ENCODE measurements around the gene PDGFA.

PDGFA gene

GRCh38 chr7:550881-551614 is 31.4 kb upstream of the PDGFA start:
- no peaks in the 10 kb centered on the region for H3K9me3 ChIP-seq (replicated peaks; ENCODE audit: low read length)
- H3K27me3 ChIP-seq (ENCODE audit: control insufficient read depth, insufficient read depth, low read length), result no peaks in the 10 kb centered on the region
- H3K36me3 ChIP-seq (ENCODE audit: insufficient read depth, low read length), result no peaks in the 10 kb centered on the region
- no peak overlapping the region for H3K9ac ChIP-seq (ENCODE audit: low read depth, low read length)
- peaks cover 3% of the 10 kb centered on the region for H3K4me1 ChIP-seq (ENCODE audit: control insufficient read depth, insufficient read depth, low read length)
- no peak overlapping the region for H3K4me2 ChIP-seq (ENCODE audit: low read length)
- no peak overlapping the region for H3K4me3 ChIP-seq (ENCODE audit: low read length)

GRCh38 chr7:549891-550625 is 30.4 kb upstream of the PDGFA start:
- no peaks in the 10 kb centered on the region for H3K9me3 ChIP-seq (replicated peaks; ENCODE audit: low read length)
- no peak overlapping the region for H3K4me2 ChIP-seq (ENCODE audit: low read length)
- H3K36me3 ChIP-seq (ENCODE audit: insufficient read depth, low read length), result no peaks in the 10 kb centered on the region
- H3K9ac ChIP-seq (ENCODE audit: low read depth, low read length), result no peak overlapping the region
- H3K4me1 ChIP-seq (ENCODE audit: control insufficient read depth, insufficient read depth, low read length), result peaks cover 3% of the 10 kb centered on the region
- H3K27me3 ChIP-seq (ENCODE audit: control insufficient read depth, insufficient read depth, low read length), result no peaks in the 10 kb centered on the region
- no peak overlapping the region for H3K4me3 ChIP-seq (ENCODE audit: low read length)

- Histone ChIP-seq H3K4me3 (ENCODE audit: low read length) (no peak overlapping the region), H3K9ac (ENCODE audit: low read depth, low read length) (no peak overlapping the region), H3K36me3 (ENCODE audit: insufficient read depth, low read length) (no peaks in the 10 kb centered on the region), H3K4me1 (ENCODE audit: control insufficient read depth, insufficient read depth, low read length) (peaks cover 3% of the 10 kb centered on the region), H3K9me3 (replicated peaks; ENCODE audit: low read length) (no peaks in the 10 kb centered on the region), H3K27me3 (ENCODE audit: control insufficient read depth, insufficient read depth, low read length) (no peaks in the 10 kb centered on the region), H3K4me2 (ENCODE audit: low read length) (no peak overlapping the region)
These were observed 29.6 kb upstream of the PDGFA start for GRCh38 chr7:549066-549890.

GRCh38 chr7:548401-548800 is 28.8 kb upstream of the PDGFA start:
- no peaks in the 10 kb centered on the region for H3K9me3 ChIP-seq (replicated peaks; ENCODE audit: low read length)
- no peak overlapping the region for H3K4me3 ChIP-seq (ENCODE audit: low read length)
- peaks cover 7% of the 10 kb centered on the region for H3K4me1 ChIP-seq (ENCODE audit: control insufficient read depth, insufficient read depth, low read length)
- H3K4me2 ChIP-seq (ENCODE audit: low read length), result no peak overlapping the region
- no peaks in the 10 kb centered on the region for H3K36me3 ChIP-seq (ENCODE audit: insufficient read depth, low read length)
- H3K9ac ChIP-seq (ENCODE audit: low read depth, low read length), result no peak overlapping the region
- no peaks in the 10 kb centered on the region for H3K27me3 ChIP-seq (ENCODE audit: control insufficient read depth, insufficient read depth, low read length)

GRCh38 chr7:545470-545869 is 25.8 kb upstream of the PDGFA start:
- no peak overlapping the region for H3K9ac ChIP-seq (ENCODE audit: low read depth, low read length)
- H3K27me3 ChIP-seq (ENCODE audit: control insufficient read depth, insufficient read depth, low read length), result no peaks in the 10 kb centered on the region
- no peak overlapping the region for H3K4me3 ChIP-seq (ENCODE audit: low read length)

GRCh38 chr7:544338-545221 is 24.9 kb upstream of the PDGFA start:
- Histone ChIP-seq H3K36me3 (ENCODE audit: insufficient read depth, low read length) (no peaks in the 10 kb centered on the region), H3K27me3 (ENCODE audit: control insufficient read depth, insufficient read depth, low read length) (no peaks in the 10 kb centered on the region), H3K4me1 (ENCODE audit: control insufficient read depth, insufficient read depth, low read length) (peaks cover 34% of the 10 kb centered on the region), H3K4me2 (ENCODE audit: low read length) (no peak overlapping the region), H3K4me3 (ENCODE audit: low read length) (no peak overlapping the region), H3K9me3 (replicated peaks; ENCODE audit: low read length) (no peaks in the 10 kb centered on the region), H3K9ac (ENCODE audit: low read depth, low read length) (no peak overlapping the region)

More at GRCh38 chr7:545470-545869, 25.8 kb upstream of the PDGFA start:
- H3K36me3 ChIP-seq (ENCODE audit: insufficient read depth, low read length), result no peaks in the 10 kb centered on the region
- peaks cover 28% of the 10 kb centered on the region for H3K4me1 ChIP-seq (ENCODE audit: control insufficient read depth, insufficient read depth, low read length)
- no peaks in the 10 kb centered on the region for H3K9me3 ChIP-seq (replicated peaks; ENCODE audit: low read length)
- H3K4me2 ChIP-seq (ENCODE audit: low read length), result no peak overlapping the region

GRCh38 chr7:543501-544337 is 24.1 kb upstream of the PDGFA start:
- Histone ChIP-seq H3K27me3 (ENCODE audit: control insufficient read depth, insufficient read depth, low read length) (no peaks in the 10 kb centered on the region), H3K4me1 (ENCODE audit: control insufficient read depth, insufficient read depth, low read length) (peaks cover 42% of the 10 kb centered on the region), H3K9ac (ENCODE audit: low read depth, low read length) (peak overlapping the region; percentile 70), H3K9me3 (replicated peaks; ENCODE audit: low read length) (no peaks in the 10 kb centered on the region), H3K36me3 (ENCODE audit: insufficient read depth, low read length) (no peaks in the 10 kb centered on the region), H3K4me2 (ENCODE audit: low read length) (peak overlapping the region; percentile 64), H3K4me3 (ENCODE audit: low read length) (no peak overlapping the region)

GRCh38 chr7:542713-543500 is 23.3 kb upstream of the PDGFA start:
- H3K27me3 ChIP-seq (ENCODE audit: control insufficient read depth, insufficient read depth, low read length), result no peaks in the 10 kb centered on the region
- peak overlapping the region; percentile 16 for H3K4me3 ChIP-seq (ENCODE audit: low read length)
- peak overlapping the region; percentile 70 for H3K9ac ChIP-seq (ENCODE audit: low read depth, low read length)
- H3K36me3 ChIP-seq (ENCODE audit: insufficient read depth, low read length), result no peaks in the 10 kb centered on the region
- H3K9me3 ChIP-seq (replicated peaks; ENCODE audit: low read length), result no peaks in the 10 kb centered on the region
- H3K4me1 ChIP-seq (ENCODE audit: control insufficient read depth, insufficient read depth, low read length), result peaks cover 50% of the 10 kb centered on the region
- H3K4me2 ChIP-seq (ENCODE audit: low read length), result peak overlapping the region; percentile 64

GRCh38 chr7:542131-542712 is 22.6 kb upstream of the PDGFA start:
- no peaks in the 10 kb centered on the region for H3K36me3 ChIP-seq (ENCODE audit: insufficient read depth, low read length)
- no peaks in the 10 kb centered on the region for H3K27me3 ChIP-seq (ENCODE audit: control insufficient read depth, insufficient read depth, low read length)
- peaks cover 52% of the 10 kb centered on the region for H3K4me1 ChIP-seq (ENCODE audit: control insufficient read depth, insufficient read depth, low read length)
- peak overlapping the region; percentile 16 for H3K4me3 ChIP-seq (ENCODE audit: low read length)
- peak overlapping the region; percentile 70 for H3K9ac ChIP-seq (ENCODE audit: low read depth, low read length)
- H3K9me3 ChIP-seq (replicated peaks; ENCODE audit: low read length), result no peaks in the 10 kb centered on the region
- H3K4me2 ChIP-seq (ENCODE audit: low read length), result peak overlapping the region; percentile 64
